Measurements from ENCODE around the gene KRTAP10-7. TPM values are rescaled to one million over a fixed set of nuclear protein-coding genes. Genes with fewer than 3 reads are reported as not detected.

Gene KRTAP10-7
- total and polyA plus RNA-seq, 9 of the 15 experiments (the other 6 are each of a cell fraction or from before 2014, with no cell fraction given), result not detected

GRCh38 chr21:44615911-44616590 lies 15.7 kb downstream of the KRTAP10-7 start:
- ATAC-seq (no peak), DNase-seq (ENCODE audit: extremely low read depth in 1 of 4, low spot score in 3 of 4) (no peak), FAIRE-seq (no peak)
- CTCF ChIA-PET (ENCODE audit: low intra/inter-chr PET ratio), result no interaction called here
- POLR2A ChIA-PET, result interaction anchor here (0.6 to 0.8 kb wide), 2 partner anchors 12 to 230 kb away, joined by 3 read pairs; no protein-coding TSS in a partner anchor
- H3K36me3 ChIP-seq (ENCODE audit: control insufficient read depth, insufficient read depth, low read length), result no peaks in the 10 kb centered on the region
- H3K4me3 ChIP-seq, result no peak overlapping the region
- under 1% methylated on average over 17 of the region's 17 CpGs for WGBS (ENCODE audit: insufficient coverage, low coverage, missing lambda C conversion rate)
- H3K4me2 ChIP-seq (ENCODE audit: insufficient read depth, low read length), result no peak overlapping the region
- no peak overlapping the region for H3K9ac ChIP-seq (ENCODE audit: insufficient read depth in 1 of 2, low read depth in 2 of 2, low read length in 2 of 2)
- intact Hi-C loops (cut with micrococcal nuclease), result no loop called here
- peaks cover 3% of the 10 kb centered on the region for H3K9me1 ChIP-seq (ENCODE audit: control insufficient read depth, insufficient read depth, low read length)
- in situ Hi-C loops (cut with MboI), result no loop called here
- H4K20me1 ChIP-seq (replicated peaks; ENCODE audit: control insufficient read depth, insufficient read depth, low read length), result no peaks in the 10 kb centered on the region
- H2AFZ ChIP-seq (ENCODE audit: low read depth, low read length), result no peak overlapping the region
- no peaks in the 10 kb centered on the region; the same call in 1 of the 2 replicates for H3K9me3 ChIP-seq (replicated peaks; ENCODE audit: control insufficient read depth, insufficient read depth, low read depth, low read length)
- no peak for TF ChIP-seq ELK1 (CRISPR knock-in tag; IDR thresholded peaks at IDR 0.05)
- no peak for TF ChIP-seq MEF2A (IDR thresholded peaks at IDR 0.05; ENCODE audit: control insufficient read depth, low read depth, low read length)
- BruUV-seq (replicated peaks), result no TSS peak
- no peaks in the 10 kb centered on the region for H3K79me2 ChIP-seq (ENCODE audit: control insufficient read depth, insufficient read depth, low read length)
- no peak overlapping the region for H3K27ac ChIP-seq (ENCODE audit: extremely low read depth, low read depth, low read length)
- H3K4me1 ChIP-seq (replicated peaks in 1 of 2; ENCODE audit: control insufficient read depth in 2 of 2, insufficient read depth in 2 of 2, low read length in 2 of 2), result peaks cover 0 to 10% of the 10 kb centered on the region in 2 experiments; a peak in 2 of 5 replicates
- peaks cover 14 to 44% of the 10 kb centered on the region in 2 experiments; a peak in 4 of 5 replicates for H3K27me3 ChIP-seq (ENCODE audit: control insufficient read depth in 2 of 2, insufficient read depth in 2 of 2, low read length in 2 of 2)

- no peak for FAIRE-seq
- Histone ChIP-seq H3K36me3 (ENCODE audit: control insufficient read depth, insufficient read depth, low read length) (no peaks in the 10 kb centered on the region), H3K9me1 (ENCODE audit: control insufficient read depth, insufficient read depth, low read length) (peaks cover 3% of the 10 kb centered on the region), H3K4me3 (no peak overlapping the region), H3K4me2 (ENCODE audit: insufficient read depth, low read length) (no peak overlapping the region), H3K27me3 (ENCODE audit: control insufficient read depth in 2 of 2, insufficient read depth in 2 of 2, low read length in 2 of 2) (peaks cover 14 to 44% of the 10 kb centered on the region in 2 experiments; a peak in 4 of 5 replicates), H3K79me2 (ENCODE audit: control insufficient read depth, insufficient read depth, low read length) (no peaks in the 10 kb centered on the region), H3K27ac (ENCODE audit: extremely low read depth, low read depth, low read length) (no peak overlapping the region), H3K9me3 (replicated peaks; ENCODE audit: control insufficient read depth, insufficient read depth, low read depth, low read length) (no peaks in the 10 kb centered on the region; the same call in 1 of the 2 replicates), H4K20me1 (replicated peaks; ENCODE audit: control insufficient read depth, insufficient read depth, low read length) (no peaks in the 10 kb centered on the region), H2AFZ (ENCODE audit: low read depth, low read length) (no peak overlapping the region), H3K9ac (ENCODE audit: insufficient read depth in 1 of 2, low read depth in 2 of 2, low read length in 2 of 2) (no peak overlapping the region), H3K4me1 (replicated peaks in 1 of 2; ENCODE audit: control insufficient read depth in 2 of 2, insufficient read depth in 2 of 2, low read length in 2 of 2) (peaks cover 0 to 10% of the 10 kb centered on the region in 2 experiments; a peak in 2 of 5 replicates)
- no TSS peak for BruUV-seq (replicated peaks)
- intact Hi-C loops (cut with micrococcal nuclease) (no loop called here), in situ Hi-C loops (cut with MboI) (no loop called here)
- ATAC-seq, result no peak
- under 1% methylated on average over 16 of the region's 16 CpGs for WGBS (ENCODE audit: insufficient coverage, low coverage, missing lambda C conversion rate)
- DNase-seq (ENCODE audit: extremely low read depth in 1 of 4, low spot score in 3 of 4), result no peak
- ChIA-PET POLR2A (interaction anchor here (0.6 kb wide), 1 partner anchor 229 kb away, joined by 3 read pairs; no protein-coding TSS in a partner anchor), CTCF (ENCODE audit: low intra/inter-chr PET ratio) (no interaction called here)
- TF ChIP-seq ZNF583 (CRISPR knock-in tag; IDR thresholded peaks at IDR 0.05) (no peak), TOE1 (IDR thresholded peaks at IDR 0.05; ENCODE audit: borderline replicate concordance) (no peak), TOE1 (CRISPR knock-in tag; IDR thresholded peaks at IDR 0.05; ENCODE audit: borderline replicate concordance, low read depth) (no peak), TSC22D4 (tag; IDR thresholded peaks at IDR 0.05) (no peak), ESRRB (CRISPR knock-in tag; IDR thresholded peaks at IDR 0.05; ENCODE audit: borderline replicate concordance) (no peak), MCM2 (IDR thresholded peaks at IDR 0.05; ENCODE audit: low read depth) (no peak), ZNF511 (CRISPR knock-in tag; IDR thresholded peaks at IDR 0.05) (no peak), ILF3 (IDR thresholded peaks at IDR 0.05; ENCODE audit: borderline replicate concordance) (no peak), ZFP36 (IDR thresholded peaks at IDR 0.05; ENCODE audit: low read depth, low read length, partially characterized antibody) (no peak)
- TF ChIP-seq, protein P1, sequence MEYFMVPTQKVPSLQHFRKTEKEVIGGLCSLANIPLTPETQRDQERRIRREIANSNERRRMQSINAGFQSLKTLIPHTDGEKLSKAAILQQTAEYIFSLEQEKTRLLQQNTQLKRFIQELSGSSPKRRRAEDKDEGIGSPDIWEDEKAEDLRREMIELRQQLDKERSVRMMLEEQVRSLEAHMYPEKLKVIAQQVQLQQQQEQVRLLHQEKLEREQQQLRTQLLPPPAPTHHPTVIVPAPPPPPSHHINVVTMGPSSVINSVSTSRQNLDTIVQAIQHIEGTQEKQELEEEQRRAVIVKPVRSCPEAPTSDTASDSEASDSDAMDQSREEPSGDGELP (CRISPR knock-in tag; IDR thresholded peaks at IDR 0.05; ENCODE audit: borderline replicate concordance), result no peak
Measured at GRCh38 chr21:44616591-44616926, 16.2 kb downstream of the KRTAP10-7 start.
